ENCODE data around the gene ATL1. TPM values are rescaled to one million over a fixed set of nuclear protein-coding genes. Genes with fewer than 3 reads are reported as not detected.

The ATL1 gene
- total and polyA plus RNA-seq, 2 of the 4 experiments (the other 2 are of a cell fraction) = 6.0 to 12.2 TPM

DNA sequence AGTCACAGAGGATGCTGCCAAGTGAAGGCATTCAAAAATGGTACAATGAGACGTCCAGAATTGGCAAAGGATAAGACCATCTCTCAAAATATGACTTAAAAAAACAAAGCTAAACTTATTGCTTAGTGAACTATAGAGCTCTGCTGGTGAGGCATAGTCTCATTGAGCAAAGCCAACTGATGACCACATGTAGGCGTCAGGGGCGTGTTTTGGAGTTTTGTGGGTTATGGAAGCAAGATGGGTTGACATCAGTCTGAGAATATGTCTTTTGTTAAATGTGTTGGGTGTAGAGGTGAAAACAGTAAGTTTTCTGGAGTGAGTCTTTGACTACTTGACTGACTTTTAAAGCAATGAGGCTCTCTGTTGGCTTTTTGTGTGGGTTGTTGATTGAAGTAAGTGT, 47.2 kb downstream of the ATL1 start:
- in situ Hi-C loops (cut with MboI; ENCODE audit: low sequenced_read_pairs) (no loop called here), intact Hi-C loops (cut with micrococcal nuclease) (no loop called here), dilution Hi-C loops (cut with HindIII; ENCODE audit: low sequenced_read_pairs, unreplicated experiment) (no loop called here)
- H3K36me3 ChIP-seq (ENCODE audit: control insufficient read depth, insufficient read depth, low read length) = no peaks in the 10 kb centered on the region
- no peaks in the 10 kb centered on the region; the same call in 1 of the 2 replicates for H3K9me1 ChIP-seq (ENCODE audit: insufficient read depth, low read length)
- no peaks in the 10 kb centered on the region for H3K4me1 ChIP-seq (ENCODE audit: control insufficient read depth, insufficient read depth, low read length)
- no peaks in the 10 kb centered on the region for H3K27me3 ChIP-seq (ENCODE audit: control insufficient read depth, insufficient read depth, low read length)
- H3K4me2 ChIP-seq (ENCODE audit: low read depth, low read length) = no peak overlapping the region
- no peaks in the 10 kb centered on the region for H3K9me3 ChIP-seq (ENCODE audit: control insufficient read depth, insufficient read depth, low read length)
- WGBS, 2 experiments (ENCODE audit: extremely low coverage in 2 of 2, insufficient read length in 1 of 2) = no CpG with 5 or more reads among the region's 3 CpGs
- ChIA-PET CTCF (interaction anchor here (1.1 kb wide), 1 partner anchor 13 kb away, joined by 3 read pairs; no protein-coding TSS in a partner anchor), POLR2A (ENCODE audit: unreplicated experiment) (no interaction called here)
- no peak overlapping the region for H2AFZ ChIP-seq (replicated peaks; ENCODE audit: low read length, poor library complexity)
- H3K9ac ChIP-seq (ENCODE audit: low read depth, low read length) = no peak overlapping the region
- no peak overlapping the region for H3K4me3 ChIP-seq (ENCODE audit: insufficient read depth, low read depth, low read length)
- H2BK15ac ChIP-seq (ENCODE audit: low read depth, low read length) = no peak overlapping the region
- H3K27ac ChIP-seq (ENCODE audit: insufficient read depth, low read length) = no peak overlapping the region
- no peak overlapping the region for H3K18ac ChIP-seq (ENCODE audit: low read depth, low read length)
- no peak overlapping the region; the same call in 1 of the 2 replicates for H3K14ac ChIP-seq (replicated peaks; ENCODE audit: low read depth, low read length)
- H4K91ac ChIP-seq (ENCODE audit: insufficient read depth, low read depth, low read length) = no peak overlapping the region
- DNase-seq = peak; percentile 63
- no peaks in the 10 kb centered on the region for H4K20me1 ChIP-seq (ENCODE audit: insufficient read depth, low read length)
- no peak overlapping the region for H2AK5ac ChIP-seq (ENCODE audit: low read depth, low read length)
- TF ChIP-seq MAFK (IDR thresholded peaks at IDR 0.05; ENCODE audit: low read depth, low read length) = no peak
- TF ChIP-seq MXI1 (IDR thresholded peaks at IDR 0.05; ENCODE audit: borderline replicate concordance, low read depth, low read length) = no peak
- no peak for TF ChIP-seq SMC3 (IDR thresholded peaks at IDR 0.05; ENCODE audit: low read depth, low read length)
- TF ChIP-seq POLR2A (IDR thresholded peaks at IDR 0.05; ENCODE audit: low read depth, low read length) = no peak
- TF ChIP-seq RFX5 (IDR thresholded peaks at IDR 0.05; ENCODE audit: low read depth, low read length) = no peak
- TF ChIP-seq NFE2L2 (IDR thresholded peaks at IDR 0.05; ENCODE audit: low read depth, low read length) = no peak
- no peak for TF ChIP-seq RAD21 (IDR thresholded peaks at IDR 0.05; ENCODE audit: low read length)
- no peak overlapping the region for H2AK9ac ChIP-seq (replicated peaks; ENCODE audit: low read depth, low read length, poor library complexity)
- no peak for ATAC-seq (ENCODE audit: low read depth)
- H2BK120ac ChIP-seq (ENCODE audit: low read depth, low read length) = no peak overlapping the region
- H4K5ac ChIP-seq (ENCODE audit: low read depth, low read length) = no peak overlapping the region
- H2BK5ac ChIP-seq (ENCODE audit: low read depth, low read length, poor library complexity, severe bottlenecking) = no peak overlapping the region
- no peak overlapping the region for H3K23ac ChIP-seq (ENCODE audit: low read depth, low read length)
- H3K4ac ChIP-seq (ENCODE audit: low read depth, low read length) = no peak overlapping the region
- H3K79me1 ChIP-seq (ENCODE audit: low read depth in 1 of 2, low read length in 2 of 2) = no peaks in the 10 kb centered on the region
- H4K8ac ChIP-seq (ENCODE audit: low read depth in 2 of 2, low read length in 2 of 2) = no peak overlapping the region
- no peak overlapping the region for H2BK20ac ChIP-seq (ENCODE audit: low read depth, low read length)
- H3K56ac ChIP-seq (ENCODE audit: extremely low read depth, insufficient read depth, low read length) = no peak overlapping the region
- no TSS peak for BruUV-seq (replicated peaks)

All from IMR-90 (cell line).